Left lung (tissue), 10 donors: ENCODE data around the gene NR2F1. TPM values are rescaled to one million over a fixed set of nuclear protein-coding genes. Genes with fewer than 3 reads are reported as not detected.
A peak's percentile ranks its signal among the peaks of the same experiment; 100 is the strongest.

Experiments used
- ATAC-seq: fragments of 200-7000 bp; cut with Tn5 transposase; one replicate; pipeline ENCODE4 v1.9.1; 2020; ENCODE audit warnings: moderate library complexity
- DNase-seq, 4 donors: peaks; one replicate each; pipeline ENCODE4 v3.0.0-alpha.2; 2013 to 2020
- H3K27ac ChIP-seq, 2 donors: fragments of 200-600 bp; sonication (generic) in 1 of 2; one replicate each; pipeline versions ENCODE4 v1.5.0 to v1.8.0; 2020 to 2021
- H3K27me3 ChIP-seq, 2 donors: fragments of 200-600 bp; sonication (generic) in 1 of 2; one replicate each; pipeline versions ENCODE4 v1.5.0 to v1.8.0; 2020 to 2021
- H3K36me3 ChIP-seq, 2 donors: fragments of 200-600 bp; sonication (generic) in 1 of 2; one replicate each; pipeline versions ENCODE4 v1.5.0 to v1.8.0; 2020 to 2021
- H3K4me1 ChIP-seq, 2 donors: fragments of 200-600 bp; one replicate each; pipeline ENCODE4 v1.8.0; 2021
- H3K4me3 ChIP-seq, 2 donors: fragments of 200-600 bp; sonication (generic) in 1 of 2; one replicate each; pipeline versions ENCODE4 v1.5.0 to v1.8.0; 2020 to 2021; ENCODE audit warnings: mild to moderate bottlenecking in 1 of 2
- H3K9me3 ChIP-seq, 2 donors: fragments of 200-600 bp; sonication (generic) in 1 of 2; one replicate each; pipeline versions ENCODE4 v1.5.0 to v1.8.0; 2020 to 2021
- intact Hi-C, 2 donors: fragments of 100-400 bp; cut with DNase I; formaldehyde crosslinking; loops; one replicate each; pipeline versions ENCODE4 v1.11.2 to v1.14.2; 2022
- polyA plus RNA-seq, 6 donors: library from polyadenylated mRNA; unstranded; fragments of 120-200 nt; gene quantifications; one replicate each; pipeline ENCODE4 v1.2.1, GENCODE V29; 2013; ENCODE audit not compliant: insufficient read length in 6 of 6
- total RNA-seq, 2 donors: library from RNA; stranded (reverse); fragmentation: NEBNext Ultra II Directional; extraction: Animal tissue kit (Norgen Biotek cat#: 25700); gene quantifications; one replicate each; pipeline ENCODE4 v1.2.1, GENCODE V29; 2021
- TF ChIP-seq, protein P1 (sequence below), 2 donors: fragments of 200-600 bp; sonication (generic) in 1 of 2; IDR thresholded peaks; one replicate each; pipeline versions ENCODE4 v1.5.0 to v1.8.0; 2021; ENCODE audit warnings: antibody characterized with exemption in 2 of 2
- donor health status: DM: no; HTN: yes; CAD: no.
- donor health status: DM: no; HTN: no; CAD: no.

The NR2F1 gene
- total and polyA plus RNA-seq, 8 donors: 50.7 to 240 (median 181) TPM

DNA sequence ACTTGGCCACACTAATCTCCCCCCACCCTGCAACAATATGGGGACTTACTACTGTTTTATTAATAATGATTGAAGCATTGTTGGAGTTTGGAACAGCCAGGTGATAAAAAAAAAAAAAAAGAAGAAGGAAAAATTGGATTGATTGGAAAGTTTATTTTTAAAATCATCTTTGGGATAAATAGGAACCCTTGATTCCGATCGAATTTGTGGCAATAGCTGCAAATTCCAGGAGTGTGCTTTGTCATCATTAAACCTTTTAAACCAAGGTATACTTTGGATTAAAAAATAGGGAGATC lies 907 bp upstream of the NR2F1 start:
- peak overlapping the region in 1 of 2 donors; percentile 15 for H3K4me3 ChIP-seq
- peaks cover 11 to 46% of the 10 kb centered on the region in 2 donors for H3K4me1 ChIP-seq
- H3K36me3 ChIP-seq: no peaks in the 10 kb centered on the region
- TF ChIP-seq, protein P1, sequence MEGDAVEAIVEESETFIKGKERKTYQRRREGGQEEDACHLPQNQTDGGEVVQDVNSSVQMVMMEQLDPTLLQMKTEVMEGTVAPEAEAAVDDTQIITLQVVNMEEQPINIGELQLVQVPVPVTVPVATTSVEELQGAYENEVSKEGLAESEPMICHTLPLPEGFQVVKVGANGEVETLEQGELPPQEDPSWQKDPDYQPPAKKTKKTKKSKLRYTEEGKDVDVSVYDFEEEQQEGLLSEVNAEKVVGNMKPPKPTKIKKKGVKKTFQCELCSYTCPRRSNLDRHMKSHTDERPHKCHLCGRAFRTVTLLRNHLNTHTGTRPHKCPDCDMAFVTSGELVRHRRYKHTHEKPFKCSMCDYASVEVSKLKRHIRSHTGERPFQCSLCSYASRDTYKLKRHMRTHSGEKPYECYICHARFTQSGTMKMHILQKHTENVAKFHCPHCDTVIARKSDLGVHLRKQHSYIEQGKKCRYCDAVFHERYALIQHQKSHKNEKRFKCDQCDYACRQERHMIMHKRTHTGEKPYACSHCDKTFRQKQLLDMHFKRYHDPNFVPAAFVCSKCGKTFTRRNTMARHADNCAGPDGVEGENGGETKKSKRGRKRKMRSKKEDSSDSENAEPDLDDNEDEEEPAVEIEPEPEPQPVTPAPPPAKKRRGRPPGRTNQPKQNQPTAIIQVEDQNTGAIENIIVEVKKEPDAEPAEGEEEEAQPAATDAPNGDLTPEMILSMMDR (IDR thresholded peaks at IDR 0.05): no peak
- H3K27ac ChIP-seq: peak overlapping the region in 1 of 2 donors; percentile 87
- no peaks in the 10 kb centered on the region for H3K9me3 ChIP-seq
- intact Hi-C loops: loop anchor here in 1 of 2 donors (10.0 kb wide), 1 partner anchor 213 kb away; no protein-coding TSS in a partner anchor
- DNase-seq (no peak), ATAC-seq (no peak)
- H3K27me3 ChIP-seq: peaks cover 57 to 97% of the 10 kb centered on the region in 2 donors

DNA sequence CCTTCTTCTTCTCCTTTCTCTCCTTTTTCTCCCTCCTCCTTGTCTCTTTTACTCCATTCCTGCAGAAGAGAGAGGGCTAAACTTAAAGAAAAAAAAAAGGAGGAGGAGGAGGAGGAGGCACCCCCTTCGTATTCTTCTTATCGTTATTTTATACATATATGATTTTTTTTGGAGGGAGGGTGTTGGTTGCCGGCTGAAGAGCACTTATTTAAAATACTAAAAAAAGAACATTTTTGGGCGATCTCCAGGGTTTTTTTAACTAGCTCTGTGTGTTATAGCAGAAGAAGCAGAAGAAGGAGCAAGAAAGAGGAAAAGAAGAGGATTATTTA lies 381 bp downstream of the NR2F1 start:
- ATAC-seq (no peak), DNase-seq (no peak)
- Histone ChIP-seq H3K4me3 (peak overlapping the region; percentile 32 to 43), H3K27ac (peak overlapping the region; percentile 67 to 87), H3K27me3 (peaks cover 64 to 97% of the 10 kb centered on the region in 2 donors), H3K4me1 (peaks cover 11 to 46% of the 10 kb centered on the region in 2 donors), H3K9me3 (no peaks in the 10 kb centered on the region), H3K36me3 (no peaks in the 10 kb centered on the region)
- intact Hi-C loops: loop anchor here in 1 of 2 donors (10.0 kb wide), 1 partner anchor 211 kb away; no protein-coding TSS in a partner anchor
- TF ChIP-seq, protein P1 (IDR thresholded peaks at IDR 0.05): no peak

DNA sequence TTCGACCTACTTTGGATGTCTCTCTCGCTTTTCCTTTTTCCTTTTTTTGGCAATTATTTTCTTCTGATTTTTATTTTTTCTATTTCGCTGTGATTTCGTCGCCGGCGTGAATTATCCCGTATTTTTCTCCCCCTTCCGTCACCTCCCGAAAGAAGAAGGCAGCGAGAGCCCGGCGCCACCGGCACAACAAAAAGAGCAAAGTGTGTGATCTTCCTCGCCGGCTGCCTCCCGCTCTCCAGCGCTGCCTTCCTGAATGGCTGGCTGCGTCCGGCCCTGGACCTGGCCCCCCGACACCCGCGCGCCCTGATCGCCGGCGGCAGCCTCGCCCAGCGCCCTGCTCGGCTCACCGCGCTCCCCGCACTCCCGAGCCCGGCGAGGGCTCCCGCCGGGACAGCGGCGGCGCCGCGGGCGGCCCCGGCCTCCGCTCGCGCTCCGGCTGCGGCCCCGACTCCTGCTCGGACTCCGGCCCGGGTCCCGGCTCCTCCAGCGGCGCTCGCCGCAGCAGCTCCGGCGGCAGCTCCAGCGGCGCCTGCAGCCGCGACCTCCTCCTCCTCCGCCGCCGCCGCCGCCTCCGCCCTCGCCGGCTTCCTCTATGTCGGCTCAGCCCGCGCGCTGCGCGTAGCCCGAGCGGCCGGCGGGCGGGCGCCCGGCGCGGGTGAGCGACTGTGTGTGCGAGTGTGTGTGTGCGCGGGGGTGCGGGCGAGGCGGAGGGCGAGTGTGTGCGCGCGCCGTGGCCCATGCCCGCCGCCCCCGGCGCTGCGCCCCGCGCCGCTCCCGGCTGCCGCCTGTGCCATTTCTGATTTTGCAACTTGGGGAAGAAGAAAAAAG lies 960 bp downstream of the NR2F1 start:
- ATAC-seq: no peak
- H3K27me3 ChIP-seq: peaks cover 58 to 97% of the 10 kb centered on the region in 2 donors
- intact Hi-C loops: loop anchor here in 1 of 2 donors (10.0 kb wide), 1 partner anchor 211 kb away; no protein-coding TSS in a partner anchor
- peak in 1 of 4 donors; percentile 90 for DNase-seq
- H3K9me3 ChIP-seq: no peaks in the 10 kb centered on the region
- H3K36me3 ChIP-seq: no peaks in the 10 kb centered on the region
- H3K4me3 ChIP-seq: peak overlapping the region; percentile 32 to 43
- peaks cover 11 to 40% of the 10 kb centered on the region in 2 donors for H3K4me1 ChIP-seq
- H3K27ac ChIP-seq: peak overlapping the region; percentile 67 to 87
- TF ChIP-seq, protein P1 (IDR thresholded peaks at IDR 0.05): no peak

DNA sequence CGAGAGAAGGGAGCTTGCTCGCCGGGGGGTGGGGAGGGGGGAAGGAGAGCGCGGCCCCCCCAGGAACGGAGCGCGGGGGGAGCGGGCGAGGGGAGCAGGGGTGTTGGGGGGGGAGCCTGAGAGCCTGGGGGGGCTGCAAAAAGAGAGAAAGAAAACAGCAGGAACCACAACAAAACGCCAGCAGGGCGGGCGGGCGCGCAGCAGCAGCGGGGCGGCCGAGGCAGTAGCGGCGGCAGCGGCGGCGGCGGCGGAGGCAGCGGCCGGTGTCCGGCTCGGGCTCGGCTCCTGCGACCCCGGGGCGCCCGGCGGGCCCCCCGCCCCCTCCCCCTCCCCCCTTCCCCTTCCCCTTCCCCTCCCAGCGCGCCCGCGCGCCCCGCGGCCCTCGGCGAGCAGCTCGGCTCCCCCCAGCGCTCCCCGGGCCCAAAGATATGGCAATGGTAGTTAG lies 1.6 kb downstream of the NR2F1 start:
- Histone ChIP-seq H3K4me1 (peaks cover 5 to 34% of the 10 kb centered on the region in 2 donors), H3K4me3 (peak overlapping the region; percentile 32 to 43), H3K36me3 (no peaks in the 10 kb centered on the region), H3K9me3 (no peaks in the 10 kb centered on the region), H3K27ac (peak overlapping the region; percentile 67 to 87), H3K27me3 (peaks cover 53 to 97% of the 10 kb centered on the region in 2 donors)
- intact Hi-C loops: loop anchor here in 1 of 2 donors (10.0 kb wide), 1 partner anchor 210 kb away; no protein-coding TSS in a partner anchor
- DNase-seq (peak in 1 of 4 donors; percentile 79), ATAC-seq (no peak)
- TF ChIP-seq, protein P1 (IDR thresholded peaks at IDR 0.05): no peak

DNA sequence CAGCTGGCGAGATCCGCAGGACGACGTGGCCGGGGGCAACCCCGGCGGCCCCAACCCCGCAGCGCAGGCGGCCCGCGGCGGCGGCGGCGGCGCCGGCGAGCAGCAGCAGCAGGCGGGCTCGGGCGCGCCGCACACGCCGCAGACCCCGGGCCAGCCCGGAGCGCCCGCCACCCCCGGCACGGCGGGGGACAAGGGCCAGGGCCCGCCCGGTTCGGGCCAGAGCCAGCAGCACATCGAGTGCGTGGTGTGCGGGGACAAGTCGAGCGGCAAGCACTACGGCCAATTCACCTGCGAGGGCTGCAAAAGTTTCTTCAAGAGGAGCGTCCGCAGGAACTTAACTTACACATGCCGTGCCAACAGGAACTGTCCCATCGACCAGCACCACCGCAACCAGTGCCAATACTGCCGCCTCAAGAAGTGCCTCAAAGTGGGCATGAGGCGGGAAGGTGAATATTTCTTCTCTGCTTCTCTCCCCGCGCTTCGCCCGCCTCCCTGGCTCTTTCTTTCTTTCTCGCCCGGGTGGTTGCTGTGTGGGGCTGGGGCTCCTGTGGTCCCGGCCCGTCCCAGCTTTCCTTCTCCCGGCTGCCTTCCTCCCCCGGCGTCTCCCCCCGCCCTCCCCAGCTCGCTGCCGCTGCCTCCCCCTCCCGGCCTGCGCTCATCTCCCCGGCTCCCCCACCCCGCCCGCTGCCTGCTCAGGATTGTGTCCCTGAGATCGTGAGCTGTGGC lies 2.2 kb downstream of the NR2F1 start:
- Histone ChIP-seq H3K9me3 (no peaks in the 10 kb centered on the region), H3K36me3 (no peaks in the 10 kb centered on the region), H3K4me1 (peaks cover 0 to 28% of the 10 kb centered on the region in 2 donors), H3K4me3 (peak overlapping the region; percentile 33 to 43), H3K27me3 (peaks cover 47 to 97% of the 10 kb centered on the region in 2 donors), H3K27ac (peak overlapping the region; percentile 53 to 77)
- TF ChIP-seq, protein P1 (IDR thresholded peaks at IDR 0.05): no peak
- no peak for DNase-seq
- intact Hi-C loops: loop anchor here in 1 of 2 donors (10.0 kb wide), 1 partner anchor 210 kb away; no protein-coding TSS in a partner anchor
- no peak for ATAC-seq
